Measurements from ENCODE around the gene MYBPHL. TPM values are rescaled to one million over a fixed set of nuclear protein-coding genes. Genes with fewer than 3 reads are reported as not detected.

MYBPHL gene
- total and polyA plus RNA-seq, 2 donors (not counting 1 experiment from before 2014, with no cell fraction given) = not detected

- Histone ChIP-seq H3K9me3 (ENCODE audit: control insufficient read depth, insufficient read depth, low read depth, low read length) (no peaks in the 10 kb centered on the region), H3K9ac (ENCODE audit: insufficient read depth, low read length) (no peak overlapping the region), H3K27ac (ENCODE audit: insufficient read depth, low read length) (no peak overlapping the region), H2AFZ (ENCODE audit: low read length) (no peak overlapping the region), H4K20me1 (ENCODE audit: control insufficient read depth, extremely low read depth, insufficient read depth, low read length) (no peaks in the 10 kb centered on the region), H3K79me2 (ENCODE audit: control insufficient read depth, insufficient read depth, low read length) (no peaks in the 10 kb centered on the region), H3K4me3 (replicated peaks in 1 of 4; ENCODE audit: control extremely low read depth in 1 of 4, insufficient read depth in 1 of 4, low read depth in 3 of 4, low read length in 4 of 4) (no peak overlapping the region), H3K4me2 (ENCODE audit: extremely low read depth, insufficient read depth, low read length) (no peak overlapping the region), H3K27me3 (ENCODE audit: control insufficient read depth, insufficient read depth, low read length) (no peaks in the 10 kb centered on the region), H3K4me1 (ENCODE audit: control insufficient read depth, extremely low read depth, insufficient read depth, low read length) (peaks cover 8% of the 10 kb centered on the region), H3K36me3 (ENCODE audit: control insufficient read depth, insufficient read depth, low read length) (no peaks in the 10 kb centered on the region)
- TF ChIP-seq EZH2 (IDR thresholded peaks at IDR 0.05; ENCODE audit: low read length, missing control alignments) = no peak
- TF ChIP-seq, protein P1, sequence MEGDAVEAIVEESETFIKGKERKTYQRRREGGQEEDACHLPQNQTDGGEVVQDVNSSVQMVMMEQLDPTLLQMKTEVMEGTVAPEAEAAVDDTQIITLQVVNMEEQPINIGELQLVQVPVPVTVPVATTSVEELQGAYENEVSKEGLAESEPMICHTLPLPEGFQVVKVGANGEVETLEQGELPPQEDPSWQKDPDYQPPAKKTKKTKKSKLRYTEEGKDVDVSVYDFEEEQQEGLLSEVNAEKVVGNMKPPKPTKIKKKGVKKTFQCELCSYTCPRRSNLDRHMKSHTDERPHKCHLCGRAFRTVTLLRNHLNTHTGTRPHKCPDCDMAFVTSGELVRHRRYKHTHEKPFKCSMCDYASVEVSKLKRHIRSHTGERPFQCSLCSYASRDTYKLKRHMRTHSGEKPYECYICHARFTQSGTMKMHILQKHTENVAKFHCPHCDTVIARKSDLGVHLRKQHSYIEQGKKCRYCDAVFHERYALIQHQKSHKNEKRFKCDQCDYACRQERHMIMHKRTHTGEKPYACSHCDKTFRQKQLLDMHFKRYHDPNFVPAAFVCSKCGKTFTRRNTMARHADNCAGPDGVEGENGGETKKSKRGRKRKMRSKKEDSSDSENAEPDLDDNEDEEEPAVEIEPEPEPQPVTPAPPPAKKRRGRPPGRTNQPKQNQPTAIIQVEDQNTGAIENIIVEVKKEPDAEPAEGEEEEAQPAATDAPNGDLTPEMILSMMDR (conservative IDR thresholded peaks at IDR 0.05 in 1 of 2, IDR thresholded peaks at IDR 0.05 in 1 of 2; ENCODE audit: low read depth in 1 of 2, low read length in 2 of 2) = no peak
- DNase-seq (ENCODE audit: low read depth in 2 of 2) = no peak
Measured at GRCh38 chr1:109272831-109273547, 33.8 kb downstream of the MYBPHL start.

GRCh38 chr1:109272021-109272799 lies 34.6 kb downstream of the MYBPHL start:
- Histone ChIP-seq H3K9ac (ENCODE audit: insufficient read depth, low read length) (no peak overlapping the region), H3K27me3 (ENCODE audit: control insufficient read depth, insufficient read depth, low read length) (no peaks in the 10 kb centered on the region), H3K4me1 (ENCODE audit: control insufficient read depth, extremely low read depth, insufficient read depth, low read length) (peaks cover 8% of the 10 kb centered on the region), H3K4me2 (ENCODE audit: extremely low read depth, insufficient read depth, low read length) (no peak overlapping the region), H3K9me3 (ENCODE audit: control insufficient read depth, insufficient read depth, low read depth, low read length) (no peaks in the 10 kb centered on the region), H3K79me2 (ENCODE audit: control insufficient read depth, insufficient read depth, low read length) (no peaks in the 10 kb centered on the region), H4K20me1 (ENCODE audit: control insufficient read depth, extremely low read depth, insufficient read depth, low read length) (no peaks in the 10 kb centered on the region), H2AFZ (ENCODE audit: low read length) (no peak overlapping the region), H3K36me3 (ENCODE audit: control insufficient read depth, insufficient read depth, low read length) (no peaks in the 10 kb centered on the region), H3K27ac (ENCODE audit: insufficient read depth, low read length) (no peak overlapping the region), H3K4me3 (replicated peaks in 1 of 4; ENCODE audit: control extremely low read depth in 1 of 4, insufficient read depth in 1 of 4, low read depth in 3 of 4, low read length in 4 of 4) (no peak overlapping the region)
- no peak for TF ChIP-seq EZH2 (IDR thresholded peaks at IDR 0.05; ENCODE audit: low read length, missing control alignments)
- TF ChIP-seq, protein P1 (conservative IDR thresholded peaks at IDR 0.05 in 1 of 2, IDR thresholded peaks at IDR 0.05 in 1 of 2; ENCODE audit: low read depth in 1 of 2, low read length in 2 of 2) = no peak
- DNase-seq (ENCODE audit: low read depth in 2 of 2) = no peak

GRCh38 chr1:109271458-109271857 lies 35.4 kb downstream of the MYBPHL start:
- Histone ChIP-seq H2AFZ (ENCODE audit: low read length) (no peak overlapping the region), H3K4me3 (replicated peaks in 1 of 4; ENCODE audit: control extremely low read depth in 1 of 4, insufficient read depth in 1 of 4, low read depth in 3 of 4, low read length in 4 of 4) (no peak overlapping the region), H4K20me1 (ENCODE audit: control insufficient read depth, extremely low read depth, insufficient read depth, low read length) (no peaks in the 10 kb centered on the region), H3K27ac (ENCODE audit: insufficient read depth, low read length) (no peak overlapping the region), H3K36me3 (ENCODE audit: control insufficient read depth, insufficient read depth, low read length) (no peaks in the 10 kb centered on the region), H3K9ac (ENCODE audit: insufficient read depth, low read length) (no peak overlapping the region), H3K79me2 (ENCODE audit: control insufficient read depth, insufficient read depth, low read length) (no peaks in the 10 kb centered on the region), H3K4me2 (ENCODE audit: extremely low read depth, insufficient read depth, low read length) (no peak overlapping the region), H3K27me3 (ENCODE audit: control insufficient read depth, insufficient read depth, low read length) (no peaks in the 10 kb centered on the region), H3K9me3 (ENCODE audit: control insufficient read depth, insufficient read depth, low read depth, low read length) (no peaks in the 10 kb centered on the region), H3K4me1 (ENCODE audit: control insufficient read depth, extremely low read depth, insufficient read depth, low read length) (peaks cover 8% of the 10 kb centered on the region)
- DNase-seq (ENCODE audit: low read depth in 2 of 2) = no peak
- TF ChIP-seq, protein P1 (conservative IDR thresholded peaks at IDR 0.05 in 1 of 2, IDR thresholded peaks at IDR 0.05 in 1 of 2; ENCODE audit: low read depth in 1 of 2, low read length in 2 of 2) = no peak
- TF ChIP-seq EZH2 (IDR thresholded peaks at IDR 0.05; ENCODE audit: low read length, missing control alignments) = no peak
